Left ventricle myocardium superior (tissue), 1 donor: ENCODE data around the gene TSPO2. TPM values are rescaled to one million over a fixed set of nuclear protein-coding genes. Genes with fewer than 3 reads are reported as not detected.

ENCODE experiments used
- total RNA-seq: library from RNA; stranded (reverse); fragmentation: NEBNext Ultra II Directional; extraction: Animal tissue kit (Norgen Biotek cat#: 25700); gene quantifications from one replicate; pipeline ENCODE4 v1.2.1, GENCODE V29; 2021
- donor health status: DM: no; HTN: yes; CAD: no; lungs with severe emphysema.

Gene TSPO2
- total RNA-seq, 1 donor from 2014 or later = not detected

Other genes with a start within 250 kb of the TSPO2 start
- 0.20 TPM for gene UNC5CL, start 3.2 kb upstream of the TSPO2 start, total RNA-seq
- 237 TPM for gene APOBEC2, start 10.7 kb downstream of the TSPO2 start, total RNA-seq
- 22.2 TPM for gene OARD1, start 29.9 kb downstream of the TSPO2 start, total RNA-seq
- gene NFYA, start 30.5 kb downstream of the TSPO2 start, total RNA-seq = 12.1 TPM
- not detected for gene TREML1, start 111.9 kb downstream of the TSPO2 start, total RNA-seq
- 0.59 TPM for gene TREM2, start 120.6 kb downstream of the TSPO2 start, total RNA-seq
- gene TREML2, start 158.7 kb downstream of the TSPO2 start, total RNA-seq = not detected
- not detected for gene TREML4, start 185.9 kb downstream of the TSPO2 start, total RNA-seq
- 0.92 TPM for gene TREM1, start 244.2 kb downstream of the TSPO2 start, total RNA-seq